ENCODE data around the gene RAI1.

Gene RAI1

GRCh38 chr17:17659340-17659739, 21.9 kb upstream of the RAI1 start:
- no peak overlapping the region for H3K4me3 ChIP-seq (ENCODE audit: low read depth, low read length)
- TF ChIP-seq CTCF (IDR thresholded peaks at IDR 0.05; ENCODE audit: insufficient read depth, low read depth, low read length, missing control alignments): no peak
- no peak for DNase-seq (ENCODE audit: low read depth)

GRCh38 chr17:17661134-17661533, 20.1 kb upstream of the RAI1 start:
- H3K4me3 ChIP-seq (ENCODE audit: low read depth, low read length): no peak overlapping the region
- TF ChIP-seq CTCF (IDR thresholded peaks at IDR 0.05; ENCODE audit: insufficient read depth, low read depth, low read length, missing control alignments): no peak
- no peak for DNase-seq (ENCODE audit: low read depth)

GRCh38 chr17:17661834-17662385, 19.3 kb upstream of the RAI1 start:
- H3K4me3 ChIP-seq (ENCODE audit: low read depth, low read length): no peak overlapping the region
- no peak for TF ChIP-seq CTCF (IDR thresholded peaks at IDR 0.05; ENCODE audit: insufficient read depth, low read depth, low read length, missing control alignments)
- no peak for DNase-seq (ENCODE audit: low read depth)

GRCh38 chr17:17663160-17664063, 17.8 kb upstream of the RAI1 start:
- H3K4me3 ChIP-seq (ENCODE audit: low read depth, low read length): no peak overlapping the region
- peak; percentile 93 for DNase-seq (ENCODE audit: low read depth)
- TF ChIP-seq CTCF (IDR thresholded peaks at IDR 0.05; ENCODE audit: insufficient read depth, low read depth, low read length, missing control alignments): no peak

GRCh38 chr17:17664064-17664452, 17.2 kb upstream of the RAI1 start:
- H3K4me3 ChIP-seq (ENCODE audit: low read depth, low read length): no peak overlapping the region
- no peak for TF ChIP-seq CTCF (IDR thresholded peaks at IDR 0.05; ENCODE audit: insufficient read depth, low read depth, low read length, missing control alignments)

GRCh38 chr17:17665255-17665654, 16.0 kb upstream of the RAI1 start:
- DNase-seq (ENCODE audit: low read depth): no peak
- no peak overlapping the region for H3K4me3 ChIP-seq (ENCODE audit: low read depth, low read length)
- no peak for TF ChIP-seq CTCF (IDR thresholded peaks at IDR 0.05; ENCODE audit: insufficient read depth, low read depth, low read length, missing control alignments)

More at GRCh38 chr17:17664064-17664452, 17.2 kb upstream of the RAI1 start:
- no peak for DNase-seq (ENCODE audit: low read depth)

Data from GM12865 (cell line).